Measurements from ENCODE around the gene NANS. TPM values are rescaled to one million over a fixed set of nuclear protein-coding genes. Genes with fewer than 3 reads are reported as not detected.

The NANS gene
- total and polyA plus RNA-seq, 2 of the 8 experiments (the other 6 are each of a cell fraction or from before 2014, with no cell fraction given) = 56.5 to 67.3 TPM

DNA sequence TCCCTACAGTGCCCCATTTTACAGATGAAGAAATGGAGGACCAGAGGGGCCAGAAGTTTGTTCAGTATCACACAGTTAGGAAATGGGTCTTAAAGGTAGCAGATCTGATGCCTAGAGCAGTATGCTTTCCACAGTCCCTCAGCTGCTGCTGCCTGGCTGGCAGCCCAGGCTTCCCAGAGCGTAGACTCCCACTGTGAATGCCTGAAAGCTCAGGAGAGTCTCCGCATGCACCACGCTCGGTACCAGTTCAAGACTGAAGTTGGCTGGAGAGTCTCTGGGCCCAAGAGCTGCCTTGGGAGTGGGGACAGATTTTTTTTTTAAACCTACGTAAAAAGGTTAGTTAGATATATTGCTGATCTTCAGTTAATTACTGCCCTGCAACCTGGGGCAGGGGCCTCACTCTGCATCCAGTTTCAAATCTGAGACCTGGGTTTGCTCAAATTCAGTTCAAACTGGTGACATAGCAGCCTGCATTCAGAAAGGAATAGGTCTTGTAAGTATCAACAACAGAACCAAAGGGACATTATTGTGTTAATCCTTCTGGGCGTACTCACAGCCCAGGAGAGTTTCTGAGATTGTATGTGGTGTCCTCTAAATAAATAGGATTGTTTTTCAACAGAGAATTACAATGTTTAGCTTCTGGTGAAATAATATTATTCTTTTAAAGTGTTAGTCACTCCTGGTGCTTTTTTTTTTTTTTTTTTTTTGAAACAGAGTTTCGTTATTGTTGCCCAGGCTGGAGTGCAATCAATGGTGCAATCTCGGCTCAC, 8.3 kb downstream of the NANS start (continued):
- TF ChIP-seq TAF1 (IDR thresholded peaks at IDR 0.05; ENCODE audit: low read depth, low read length) = no peak
- TF ChIP-seq SP1 (IDR thresholded peaks at IDR 0.05; ENCODE audit: low read depth, low read length) = no peak
- no peak for TF ChIP-seq MAFK (IDR thresholded peaks at IDR 0.05; ENCODE audit: low read depth, low read length)
- TF ChIP-seq, protein P1, sequence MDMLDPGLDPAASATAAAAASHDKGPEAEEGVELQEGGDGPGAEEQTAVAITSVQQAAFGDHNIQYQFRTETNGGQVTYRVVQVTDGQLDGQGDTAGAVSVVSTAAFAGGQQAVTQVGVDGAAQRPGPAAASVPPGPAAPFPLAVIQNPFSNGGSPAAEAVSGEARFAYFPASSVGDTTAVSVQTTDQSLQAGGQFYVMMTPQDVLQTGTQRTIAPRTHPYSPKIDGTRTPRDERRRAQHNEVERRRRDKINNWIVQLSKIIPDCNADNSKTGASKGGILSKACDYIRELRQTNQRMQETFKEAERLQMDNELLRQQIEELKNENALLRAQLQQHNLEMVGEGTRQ (IDR thresholded peaks at IDR 0.05; ENCODE audit: low read length) = no peak
- no peak for TF ChIP-seq CEBPB (IDR thresholded peaks at IDR 0.05; ENCODE audit: low read depth, low read length)
- TF ChIP-seq, protein P2, sequence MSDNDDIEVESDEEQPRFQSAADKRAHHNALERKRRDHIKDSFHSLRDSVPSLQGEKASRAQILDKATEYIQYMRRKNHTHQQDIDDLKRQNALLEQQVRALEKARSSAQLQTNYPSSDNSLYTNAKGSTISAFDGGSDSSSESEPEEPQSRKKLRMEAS (IDR thresholded peaks at IDR 0.05) = no peak
